Suppressor macrophage treated with lipopolysaccharide for 1 hour (primary cell): ENCODE measurements around the gene TLCD3A.
A peak's percentile ranks its signal among the peaks of the same experiment; 100 is the strongest.
"Not testable (repeated sequence)": the region's sequence is repeated elsewhere in the genome, so short reads cannot be mapped to it uniquely, and the experiment has no call there.

Source experiments
- DNase-seq, 3 donors: peaks; one replicate each; pipeline ENCODE4 v3.0.0-alpha.2; 2020 to 2022

Gene TLCD3A

GRCh38 chr17:708132-708531, 24.3 kb upstream of the TLCD3A start:
- no peak for DNase-seq

DNA sequence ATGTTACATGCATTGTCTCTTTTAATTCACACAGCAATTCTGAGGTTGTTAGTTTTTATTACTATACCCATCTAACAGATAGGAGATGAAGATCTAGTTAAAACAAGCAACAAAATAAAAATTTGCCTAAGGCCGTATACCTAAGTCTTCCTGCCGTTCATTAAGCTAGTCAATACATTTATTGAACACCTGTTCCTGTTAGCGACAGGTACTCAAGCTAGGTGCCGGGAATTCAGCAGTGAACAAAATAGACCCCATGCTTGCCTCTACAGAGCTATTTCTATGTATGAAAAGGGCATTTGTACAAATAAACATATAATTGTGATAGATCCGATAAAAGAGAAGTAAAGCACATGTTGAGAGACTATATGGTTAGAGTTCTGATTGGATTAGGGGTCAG, 14.3 kb upstream of the TLCD3A start:
- DNase-seq = no peak

DNA sequence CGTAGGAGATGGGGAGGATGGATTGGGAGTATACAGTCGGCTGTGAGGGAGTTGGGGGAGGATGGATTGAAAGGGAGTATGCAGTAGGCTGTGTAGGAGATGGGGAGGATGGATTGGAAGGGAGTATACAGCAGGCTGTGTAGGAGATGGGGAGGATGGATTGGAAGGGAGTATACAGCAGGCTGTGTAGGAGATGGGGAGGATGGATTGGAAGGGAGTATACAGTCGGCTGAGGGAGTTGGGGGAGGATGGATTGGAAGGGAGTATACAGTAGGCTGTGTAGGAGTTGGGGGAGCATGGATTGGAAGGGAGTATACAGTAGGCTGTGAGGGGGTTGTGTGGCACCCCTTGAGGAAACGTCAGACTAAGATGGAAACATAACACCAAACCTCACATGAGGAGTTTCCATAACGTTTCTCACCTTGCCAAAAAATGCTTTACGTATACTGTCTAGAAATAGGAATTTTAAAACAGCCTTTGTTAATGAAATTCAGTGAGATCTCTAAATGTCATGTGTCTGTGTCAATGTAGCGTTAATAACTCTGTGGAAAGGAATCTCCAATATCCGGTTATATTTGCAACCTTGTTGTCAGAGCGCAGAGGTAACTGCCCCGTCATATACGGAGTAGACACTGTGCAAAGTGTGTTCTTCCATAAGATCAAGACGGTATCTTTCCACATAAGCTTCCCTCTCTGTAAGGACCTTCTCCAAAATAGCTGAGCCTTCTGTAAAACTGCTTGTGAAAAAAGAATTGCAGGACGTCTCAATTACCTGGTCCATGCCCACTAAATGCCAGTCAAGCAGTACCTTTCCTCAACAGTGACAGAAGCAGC, 11.5 kb upstream of the TLCD3A start:
- DNase-seq = no peak

- no peak for DNase-seq
Measured at GRCh38 chr17:721540-721937, 10.9 kb upstream of the TLCD3A start.

- DNase-seq = no peak
Measured at GRCh38 chr17:725084-725483, 7.3 kb upstream of the TLCD3A start.

- no peak for DNase-seq
Measured at GRCh38 chr17:725746-726145, 6.7 kb upstream of the TLCD3A start.

DNA sequence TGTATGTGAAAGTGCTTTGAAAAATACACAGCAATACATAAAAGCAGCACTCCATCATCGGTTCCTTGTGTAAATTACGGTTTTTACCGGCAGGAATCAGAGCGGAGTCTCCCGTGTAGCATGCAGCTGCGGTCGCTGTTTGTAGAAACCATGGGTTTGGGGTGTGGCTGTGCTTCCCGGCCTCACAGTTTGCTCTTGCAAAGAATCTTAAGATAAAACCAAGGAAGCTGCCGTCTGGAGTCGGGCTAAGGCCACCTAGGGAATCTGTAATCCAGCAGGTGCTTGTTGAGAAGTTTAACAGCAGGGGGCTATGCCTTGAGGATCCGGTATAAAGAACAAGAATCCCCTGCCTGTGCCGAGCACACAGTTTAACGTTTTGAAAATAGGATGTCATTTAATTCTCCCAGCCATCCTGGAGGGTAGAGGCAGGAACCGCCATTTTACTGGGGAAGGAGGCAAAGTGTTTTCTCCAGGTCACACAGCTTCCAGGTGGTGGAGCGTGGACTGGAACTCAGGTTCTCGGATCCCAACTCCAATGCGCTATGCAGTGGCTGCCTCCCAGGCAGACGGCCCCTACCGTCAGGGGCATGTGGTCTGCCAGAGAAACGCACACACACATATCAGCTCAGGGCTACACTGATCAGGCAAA, 6.0 kb upstream of the TLCD3A start:
- no peak for DNase-seq

GRCh38 chr17:728911-729310, 3.5 kb upstream of the TLCD3A start:
- no peak for DNase-seq

DNA sequence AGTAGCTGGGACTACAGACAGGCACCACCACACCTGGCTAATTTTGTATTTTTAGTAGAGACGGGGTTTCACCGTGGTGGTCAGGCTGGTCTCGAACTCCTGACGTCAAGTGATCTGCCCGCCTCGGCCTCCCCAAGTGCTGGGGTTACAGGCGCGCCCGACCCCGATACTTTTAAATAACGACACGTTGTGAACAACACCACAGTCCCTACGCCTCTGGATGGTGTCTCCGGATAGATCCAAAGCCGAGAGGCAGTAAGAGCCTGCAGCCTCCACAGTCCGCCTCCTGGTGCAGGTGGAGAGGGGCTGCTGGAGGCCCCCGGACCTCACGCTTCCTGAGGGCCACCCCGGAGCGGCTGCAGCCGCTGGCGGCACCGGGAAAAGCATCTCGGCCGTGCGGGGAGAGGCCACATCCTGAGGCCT, 741 bp upstream of the TLCD3A start:
- DNase-seq = no peak

DNA sequence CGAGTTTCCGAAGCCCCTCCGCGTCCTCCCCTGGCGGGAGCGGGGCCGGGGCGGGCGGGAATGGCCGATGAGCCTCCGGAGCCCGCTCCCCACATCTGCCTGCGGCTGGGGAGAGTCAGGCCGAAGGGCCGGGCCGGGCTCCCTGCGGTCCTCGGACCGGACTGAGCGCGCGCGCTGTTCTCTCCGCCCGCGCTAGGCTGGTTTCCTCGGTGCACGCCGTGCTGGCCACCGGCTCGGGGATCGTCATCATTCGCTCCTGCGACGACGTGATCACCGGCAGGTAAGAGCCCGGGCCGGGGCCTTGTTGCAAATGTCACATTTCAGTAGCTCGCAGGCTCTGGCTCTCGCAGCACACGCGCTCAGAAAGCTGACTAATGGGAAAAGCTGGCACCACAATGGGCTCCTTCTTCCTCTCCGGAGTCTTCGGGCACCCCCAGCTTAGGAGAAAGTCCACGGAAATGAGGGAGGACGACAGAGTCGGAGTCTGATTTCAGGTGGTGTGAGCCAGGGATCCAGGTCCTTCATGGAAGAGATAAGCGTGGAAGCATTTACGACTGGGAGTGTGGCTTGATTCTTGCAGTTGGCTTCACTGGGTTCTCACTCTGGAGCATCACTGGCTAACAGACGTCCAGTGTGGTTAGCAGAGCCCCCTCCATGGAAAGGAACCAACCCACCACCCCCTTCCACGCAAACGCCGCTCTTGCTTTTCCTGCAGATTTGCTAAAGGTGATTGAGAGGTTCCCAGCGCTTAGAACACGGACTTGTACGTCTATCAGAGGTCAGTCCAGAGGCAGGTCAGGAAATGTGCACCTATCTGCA, 715 bp downstream of the TLCD3A start:
- peak; percentile 39 to 55 (median 49) for DNase-seq

- no peak for DNase-seq
Measured at GRCh38 chr17:733743-734142, 1.3 kb downstream of the TLCD3A start.

GRCh38 chr17:737561-738113, 5.2 kb downstream of the TLCD3A start:
- no peak for DNase-seq

DNA sequence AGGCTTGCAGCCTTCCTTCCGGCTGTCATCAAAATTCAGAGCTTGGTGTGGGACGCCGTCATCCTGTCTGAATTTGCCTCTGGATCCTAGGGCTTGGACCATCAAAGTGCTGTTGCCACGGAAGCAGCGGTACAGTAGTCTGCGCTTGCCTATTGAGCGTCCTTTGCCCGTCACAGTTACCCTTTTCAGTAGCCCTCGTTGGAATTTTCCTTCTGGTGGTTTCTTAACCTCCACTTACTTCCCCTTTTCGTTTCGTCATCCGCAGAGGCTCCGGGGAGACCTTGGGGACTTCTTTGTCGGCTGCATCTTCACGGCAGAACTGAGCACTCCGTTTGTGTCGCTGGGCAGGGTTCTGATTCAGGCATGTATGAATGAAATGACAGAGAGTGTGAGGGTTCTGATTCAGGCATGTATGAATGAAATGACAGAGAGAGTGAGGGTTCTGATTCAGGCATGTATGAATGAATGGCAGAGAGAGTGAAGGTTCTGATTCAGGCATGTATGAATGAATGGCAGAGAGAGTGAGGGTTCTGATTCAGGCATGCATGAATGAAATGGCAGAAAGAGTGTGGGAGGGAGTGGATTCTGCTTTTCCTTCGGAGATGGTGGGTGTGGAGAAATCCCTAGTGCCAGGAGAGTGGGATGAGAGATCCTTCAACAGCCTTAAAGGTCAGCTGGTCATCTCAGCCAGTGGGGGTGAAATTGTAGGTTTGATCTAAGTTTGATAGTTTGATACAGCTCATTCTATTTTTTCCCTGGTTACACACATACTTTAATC, 8.0 kb downstream of the TLCD3A start:
- peak; percentile 95 to 99 (median 98) for DNase-seq

DNA sequence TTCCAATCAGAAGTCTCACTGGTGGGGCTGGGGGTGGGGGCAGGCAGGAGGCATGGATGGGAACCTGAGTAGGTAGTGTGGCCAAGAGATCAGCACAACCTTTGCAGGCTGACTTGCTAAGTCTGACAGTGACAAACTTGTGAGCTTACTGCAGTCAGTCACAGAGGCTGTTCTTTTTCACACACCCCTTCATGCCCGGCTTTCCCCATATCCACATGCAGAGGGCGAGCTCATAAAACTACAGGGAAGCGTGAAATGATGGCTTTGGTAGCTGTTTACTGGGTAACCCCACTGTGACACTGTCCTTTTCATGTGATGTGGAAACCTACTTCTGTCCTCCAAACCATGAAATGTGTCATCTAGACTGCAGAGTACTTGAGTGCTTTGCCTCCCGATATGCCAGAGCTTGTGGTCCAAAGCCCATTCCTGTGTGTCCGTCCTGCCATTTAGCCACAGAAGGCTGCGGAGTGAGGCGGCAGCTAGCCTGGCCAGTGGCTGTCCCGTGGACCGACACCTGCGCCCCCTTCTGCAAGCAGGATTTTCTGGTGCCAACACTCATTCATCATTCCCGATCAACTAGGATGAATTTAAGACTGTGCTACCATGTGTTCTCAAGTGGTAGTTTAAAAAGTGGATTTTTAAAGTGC, 9.9 kb downstream of the TLCD3A start:
- peak; percentile 24 to 46 (median 39) for DNase-seq

GRCh38 chr17:743139-743538, 10.7 kb downstream of the TLCD3A start:
- DNase-seq = no peak

- no peak for DNase-seq
Measured at GRCh38 chr17:744937-745336, 12.5 kb downstream of the TLCD3A start.

GRCh38 chr17:745406-745805, 13.0 kb downstream of the TLCD3A start:
- DNase-seq = no peak

DNA sequence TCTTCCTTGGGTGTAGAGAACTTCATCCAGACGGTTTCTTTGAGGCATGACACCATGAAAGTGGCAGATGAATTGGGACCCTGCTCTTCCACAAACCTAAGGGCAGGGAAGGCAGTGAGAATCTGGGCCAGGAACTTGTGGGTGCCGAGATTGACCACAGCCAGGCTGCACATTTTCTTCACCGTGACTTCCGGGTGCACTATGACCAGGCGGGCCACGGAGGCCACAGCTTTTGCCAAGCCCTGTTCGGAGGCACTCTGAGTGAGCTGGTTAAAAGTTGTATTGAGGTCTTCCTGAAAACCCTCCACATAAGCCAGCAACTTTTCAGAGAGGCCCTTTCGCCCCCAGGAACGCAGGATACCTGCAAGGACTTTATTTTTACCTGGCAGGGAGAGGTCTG, 13.8 kb downstream of the TLCD3A start:
- DNase-seq = no peak

GRCh38 chr17:746783-747629, 14.6 kb downstream of the TLCD3A start:
- no peak for DNase-seq

GRCh38 chr17:748604-749003, 16.2 kb downstream of the TLCD3A start:
- DNase-seq = not testable (repeated sequence)

GRCh38 chr17:749359-749758, 17.0 kb downstream of the TLCD3A start:
- not testable (repeated sequence) for DNase-seq
